IPS DF 6.9 (cell line): ENCODE measurements around the gene RTL3.

Experiments used
- DNase-seq: peaks from one replicate; pipeline ENCODE4 v3.0.0-alpha.2; 2013; ENCODE audit warnings: low read depth, low spot score
- H3K27ac ChIP-seq: one replicate; pipeline ENCODE4 v1.5.1; 2013; ENCODE audit warnings: low read length, control low read depth
- H3K27me3 ChIP-seq: 2 replicates; pipeline ENCODE4 v1.6.1; 2013; ENCODE audit warnings: mild to moderate bottlenecking, low read length; ENCODE audit not compliant: control insufficient read depth, insufficient read depth
- H3K36me3 ChIP-seq: 2 replicates; pipeline ENCODE4 v1.6.1; 2013; ENCODE audit warnings: low read length; ENCODE audit not compliant: control insufficient read depth, insufficient read depth
- H3K4me1 ChIP-seq: 2 replicates; pipeline ENCODE4 v1.6.1; 2013; ENCODE audit warnings: low read length; ENCODE audit not compliant: control insufficient read depth, insufficient read depth
- H3K4me3 ChIP-seq: 2 replicates; pipeline ENCODE4 v1.5.1; 2013; ENCODE audit warnings: mild to moderate bottlenecking, low read length
- H3K9me3 ChIP-seq: 2 replicates; pipeline ENCODE4 v1.6.1; 2013; ENCODE audit warnings: low read length, inconsistent platforms; ENCODE audit not compliant: control insufficient read depth, insufficient read depth
- WGBS: extraction: QIAGEN DNeasy Blood & Tissue Kit; methylation state at CpG from one replicate; pipeline ENCODE4 v1.1.7; 2013; ENCODE audit warnings: mixed read lengths, missing lambda C conversion rate; ENCODE audit not compliant: insufficient read length, insufficient coverage; 5-methylcytosine and 5-hydroxymethylcytosine counted together

RTL3 gene

GRCh38 chrX:78622831-78623230 is 36.3 kb downstream of the RTL3 start:
- WGBS = no CpG with 5 or more reads among the region's 1 CpG

DNA sequence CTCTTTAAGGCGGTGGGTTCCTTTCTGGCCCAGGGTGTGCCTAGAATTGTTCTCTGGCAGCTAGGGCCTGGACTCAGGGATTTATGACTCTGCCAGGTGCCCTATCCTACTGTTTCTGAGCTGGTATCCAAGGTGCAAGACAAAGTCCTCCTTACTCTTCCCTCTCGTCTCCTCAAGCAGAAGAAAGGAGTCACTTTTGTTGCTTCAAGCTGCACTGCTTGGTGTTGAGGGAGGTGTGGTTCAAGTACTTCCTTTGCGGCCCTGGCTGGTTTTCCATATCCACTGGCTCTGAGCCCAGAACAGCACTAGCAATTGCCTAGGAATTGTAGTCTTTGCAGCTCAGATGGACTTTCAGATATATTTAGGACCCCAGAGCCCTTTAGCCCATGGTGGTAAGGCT is 39.3 kb downstream of the RTL3 start:
- no peaks in the 10 kb centered on the region for H3K9me3 ChIP-seq
- no peaks in the 10 kb centered on the region for H3K27me3 ChIP-seq
- H3K4me1 ChIP-seq = no peaks in the 10 kb centered on the region
- H3K36me3 ChIP-seq = no peaks in the 10 kb centered on the region
- H3K27ac ChIP-seq = no peak overlapping the region
- H3K4me3 ChIP-seq = no peak overlapping the region
- no peak for DNase-seq
- no CpG with 5 or more reads among the region's 3 CpGs for WGBS

More at GRCh38 chrX:78622831-78623230, 36.3 kb downstream of the RTL3 start:
- Histone ChIP-seq H3K4me3 (no peak overlapping the region), H3K27me3 (no peaks in the 10 kb centered on the region), H3K4me1 (no peaks in the 10 kb centered on the region), H3K36me3 (no peaks in the 10 kb centered on the region), H3K27ac (no peak overlapping the region), H3K9me3 (no peaks in the 10 kb centered on the region)
- no peak for DNase-seq

DNA sequence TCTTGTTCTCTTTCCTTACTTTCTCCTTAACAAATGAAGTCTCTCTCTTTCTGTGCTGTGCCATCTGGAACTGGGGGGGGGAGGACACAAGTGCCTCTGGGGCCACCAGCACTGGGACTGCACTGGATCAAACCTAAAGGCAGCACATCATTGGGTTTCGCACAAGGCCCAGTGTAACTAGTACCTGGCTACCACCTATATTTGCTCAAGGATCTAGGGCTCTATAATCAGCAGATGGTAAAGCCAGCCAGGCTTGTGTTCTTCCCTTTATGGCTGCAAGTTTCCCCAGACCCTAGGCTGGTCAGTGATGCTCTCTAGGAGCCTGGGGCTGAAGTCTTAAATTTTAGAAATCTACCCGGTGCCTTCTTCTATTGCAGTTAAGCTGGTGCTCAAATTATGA is 40.1 kb downstream of the RTL3 start:
- Histone ChIP-seq H3K4me1 (no peaks in the 10 kb centered on the region), H3K9me3 (no peaks in the 10 kb centered on the region), H3K4me3 (no peak overlapping the region), H3K36me3 (no peaks in the 10 kb centered on the region), H3K27me3 (no peaks in the 10 kb centered on the region), H3K27ac (no peak overlapping the region)
- no peak for DNase-seq
- no CpG with 5 or more reads among the region's 2 CpGs for WGBS

DNA sequence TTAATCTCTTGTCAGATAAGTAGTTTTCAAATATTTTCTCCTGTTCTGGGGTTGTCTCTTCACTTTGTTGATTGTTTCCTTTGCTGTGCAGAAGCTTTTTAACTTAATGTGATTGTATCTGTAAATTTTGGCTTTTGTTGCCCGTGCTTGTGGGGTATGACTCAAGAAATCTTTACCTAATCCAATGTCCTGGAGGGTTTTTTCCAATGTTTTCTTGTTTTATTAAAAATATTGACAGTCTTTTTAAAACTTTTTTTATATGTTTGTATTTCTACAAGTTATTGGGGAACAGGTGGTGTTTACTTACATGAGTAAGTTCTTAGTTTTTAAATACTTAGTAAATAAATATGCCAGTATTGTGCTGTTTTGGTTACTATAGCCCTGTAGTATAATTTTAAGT is 44.9 kb downstream of the RTL3 start:
- no CpG with 5 or more reads among the region's 1 CpG for WGBS
- no peak overlapping the region for H3K27ac ChIP-seq

More for the DNA sequence above, 44.9 kb downstream of the RTL3 start:
- Histone ChIP-seq H3K4me1 (no peaks in the 10 kb centered on the region), H3K36me3 (no peaks in the 10 kb centered on the region), H3K4me3 (no peak overlapping the region), H3K9me3 (no peaks in the 10 kb centered on the region), H3K27me3 (no peaks in the 10 kb centered on the region)
- DNase-seq = no peak
